ENCODE measurements around the gene CXCR5.
A peak's percentile ranks its signal among the peaks of the same experiment; 100 is the strongest.

Gene CXCR5

GRCh38 chr11:118899706-118900360, 16.1 kb downstream of the CXCR5 start:
- DNase-seq = no peak

- DNase-seq = no peak
Measured at GRCh38 chr11:118900535-118901384, 17.1 kb downstream of the CXCR5 start.

GRCh38 chr11:118901494-118902335, 18.0 kb downstream of the CXCR5 start:
- DNase-seq = no peak

- DNase-seq = no peak
Measured at GRCh38 chr11:118902336-118903203, 18.9 kb downstream of the CXCR5 start.

GRCh38 chr11:118903204-118904015, 19.7 kb downstream of the CXCR5 start:
- DNase-seq = no peak

- peak; percentile 68 for DNase-seq
Measured at GRCh38 chr11:118907051-118908042, 23.7 kb downstream of the CXCR5 start.

- no peak for DNase-seq
Measured at GRCh38 chr11:118908264-118908663, 24.6 kb downstream of the CXCR5 start.

- DNase-seq = no peak
Measured at GRCh38 chr11:118908901-118909618, 25.4 kb downstream of the CXCR5 start.

- DNase-seq = no peak
Measured at GRCh38 chr11:118909619-118910308, 26.1 kb downstream of the CXCR5 start.

- no peak for DNase-seq
Measured at GRCh38 chr11:118910309-118911112, 26.8 kb downstream of the CXCR5 start.

- no peak for DNase-seq
Measured at GRCh38 chr11:118911113-118911879, 27.6 kb downstream of the CXCR5 start.

- no peak for DNase-seq
Measured at GRCh38 chr11:118911880-118912741, 28.4 kb downstream of the CXCR5 start.

GRCh38 chr11:118912742-118913410, 29.2 kb downstream of the CXCR5 start:
- DNase-seq = no peak

- no peak for DNase-seq
Measured at GRCh38 chr11:118913411-118914125, 29.9 kb downstream of the CXCR5 start.
